ENCODE results near the gene LRIG3.
"Not testable (repeated sequence)": the region's sequence is repeated elsewhere in the genome, so short reads cannot be mapped to it uniquely, and the experiment has no call there.

LRIG3 gene

GRCh38 chr12:58920102-58920960 lies at the start of gene LRIG3:
LRIG3 (minus strand) TSS chr12:58920504; CDS start chr12:58920235, 269 bp downstream.
- peak; percentile 88 for DNase-seq

DNA sequence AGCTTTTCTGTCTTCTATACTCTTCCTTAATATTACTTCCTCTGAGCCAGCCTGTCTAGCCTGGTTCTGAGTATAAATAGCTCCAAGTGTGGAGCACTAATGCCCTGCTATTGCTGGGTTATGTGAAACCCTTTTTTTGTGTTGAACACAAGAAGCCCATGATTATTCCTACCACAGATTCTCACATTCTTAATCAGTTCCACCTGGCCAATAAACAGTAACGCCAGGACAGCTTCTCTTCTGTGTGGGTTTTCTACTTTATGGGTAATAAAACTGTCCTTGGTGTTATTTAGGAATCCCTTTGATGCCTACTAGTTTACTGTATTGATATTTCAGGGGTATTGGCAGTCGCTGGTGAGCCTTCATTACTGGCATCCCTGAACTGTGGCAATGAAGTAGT lies 48.9 kb upstream of the LRIG3 start:
- DNase-seq: no peak

DNA sequence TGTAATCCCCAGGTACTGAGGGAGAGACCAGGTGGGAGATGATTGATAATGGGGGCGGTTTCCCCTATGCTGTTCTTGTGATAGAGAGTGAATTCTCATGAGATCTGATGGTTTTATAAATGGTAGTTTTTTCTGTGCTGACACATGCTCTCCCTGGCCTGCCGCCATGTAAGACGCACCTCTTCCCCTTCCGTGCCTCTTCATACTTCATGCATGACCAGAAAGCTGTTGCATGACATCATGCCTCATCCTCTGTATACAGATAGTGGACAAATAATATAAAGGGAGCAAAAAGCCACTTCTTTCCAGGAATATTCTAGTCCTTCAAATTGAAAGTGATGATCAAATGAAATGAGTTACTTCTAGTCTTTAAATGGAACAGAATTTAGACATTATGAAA lies 47.3 kb upstream of the LRIG3 start:
- peak; percentile 73 for DNase-seq

DNA sequence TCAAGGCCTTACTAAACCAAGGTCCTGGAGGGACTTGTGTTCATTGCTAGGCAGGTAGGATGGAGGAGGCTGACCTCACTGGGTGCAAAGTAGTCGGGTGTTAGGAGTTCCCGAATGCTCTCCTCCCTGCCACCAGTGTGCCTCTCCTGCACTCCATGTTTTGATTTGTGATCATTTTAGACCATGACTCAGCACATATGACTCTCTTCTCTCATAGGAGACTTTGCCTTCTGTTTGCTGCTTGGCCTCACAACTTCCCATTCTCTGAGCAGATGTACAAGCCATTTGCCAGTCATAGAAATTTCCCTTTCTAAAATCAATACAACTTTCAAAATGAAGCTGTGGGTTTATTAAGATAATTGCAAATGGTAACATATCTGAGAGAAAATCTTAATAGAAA lies 46.6 kb upstream of the LRIG3 start:
- no peak for DNase-seq

GRCh38 chr12:58965568-58965967 lies 45.3 kb upstream of the LRIG3 start:
- no peak for DNase-seq

DNA sequence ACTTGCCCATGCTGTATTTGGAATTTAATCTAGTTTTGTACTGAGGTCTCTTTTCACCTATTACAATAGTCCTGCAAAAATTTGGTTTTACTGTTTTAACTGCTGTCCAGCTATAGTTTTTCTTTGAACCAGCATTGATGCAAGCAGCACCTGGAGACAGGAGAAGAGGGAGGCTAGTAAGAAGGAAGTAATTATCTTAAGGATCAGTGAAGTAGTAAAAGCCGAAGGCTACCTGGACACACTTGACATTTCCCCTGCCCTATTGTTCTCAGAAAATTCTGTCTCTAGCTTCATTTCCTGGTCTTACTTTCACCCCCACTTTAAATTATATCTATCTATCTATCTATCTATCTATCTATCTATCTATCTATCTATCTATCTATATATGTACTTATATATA lies 43.5 kb upstream of the LRIG3 start:
- no peak for DNase-seq

DNA sequence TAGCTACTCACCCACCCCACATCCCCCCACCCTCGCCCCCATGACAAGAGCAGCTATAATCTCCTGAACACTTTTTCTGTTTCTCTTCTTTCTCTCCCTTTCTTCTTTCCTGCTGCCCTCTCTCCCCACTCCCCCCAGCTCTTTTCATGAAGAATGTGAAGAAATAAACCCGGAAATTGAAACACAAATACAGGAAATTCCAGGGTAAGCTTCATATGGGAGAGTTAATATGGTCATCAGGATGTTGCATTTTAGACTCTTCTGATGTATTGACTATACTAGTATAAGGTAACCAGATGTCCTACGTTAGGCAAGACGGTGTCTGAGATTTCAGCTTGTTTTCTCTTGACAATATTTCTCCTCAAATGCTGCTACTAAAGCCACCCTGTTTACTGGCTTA lies 41.6 kb upstream of the LRIG3 start:
- no peak for DNase-seq

DNA sequence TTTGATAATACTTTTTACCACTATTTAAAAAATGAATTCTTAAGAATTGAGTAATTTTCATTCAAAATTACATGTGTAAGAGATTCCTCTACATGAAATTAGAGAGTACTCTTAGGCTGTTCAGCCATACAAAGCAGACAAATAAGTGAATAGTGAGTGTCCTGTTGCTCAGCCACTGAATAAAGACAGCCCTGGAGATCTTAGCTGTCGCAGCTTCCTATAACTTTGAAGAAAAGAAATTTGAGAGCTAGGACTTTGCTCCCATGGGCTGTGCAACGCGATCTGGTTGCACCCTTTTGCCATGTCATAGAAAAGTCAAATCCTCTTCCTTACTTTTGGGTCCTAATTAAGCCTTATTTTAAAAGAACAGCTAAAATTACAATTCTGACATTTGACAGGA lies 40.9 kb upstream of the LRIG3 start:
- no peak for DNase-seq

DNA sequence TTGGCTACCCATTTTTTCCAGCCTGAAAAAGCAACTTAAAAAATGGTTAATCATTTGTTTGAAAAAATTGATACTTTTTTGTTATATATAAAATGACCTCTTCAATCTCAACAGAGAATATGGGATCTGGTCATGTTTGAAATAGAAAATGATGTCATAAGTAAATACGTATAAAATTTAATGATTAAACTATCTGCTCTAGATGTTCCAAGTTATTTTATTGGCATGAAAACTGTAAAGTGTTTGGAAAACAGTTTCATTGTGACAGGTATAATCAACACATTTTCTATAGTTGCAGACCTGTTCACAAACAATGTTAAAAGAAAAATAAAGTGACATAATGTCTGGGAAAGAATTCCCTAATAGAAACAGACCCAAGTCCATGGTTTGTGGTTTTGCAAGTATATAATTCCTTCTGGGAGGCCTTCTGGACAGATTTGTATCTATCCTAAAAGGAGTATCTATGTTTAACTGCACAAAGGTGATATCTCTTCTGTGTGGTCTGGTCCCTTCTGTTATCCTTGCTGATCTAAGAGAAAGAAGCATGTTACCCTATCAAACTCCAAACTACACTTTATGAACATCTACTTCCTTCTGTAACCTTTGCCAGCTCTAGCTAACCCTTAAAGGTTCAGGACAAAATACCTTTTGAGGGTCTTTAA lies 39.5 kb upstream of the LRIG3 start:
- no peak for DNase-seq

DNA sequence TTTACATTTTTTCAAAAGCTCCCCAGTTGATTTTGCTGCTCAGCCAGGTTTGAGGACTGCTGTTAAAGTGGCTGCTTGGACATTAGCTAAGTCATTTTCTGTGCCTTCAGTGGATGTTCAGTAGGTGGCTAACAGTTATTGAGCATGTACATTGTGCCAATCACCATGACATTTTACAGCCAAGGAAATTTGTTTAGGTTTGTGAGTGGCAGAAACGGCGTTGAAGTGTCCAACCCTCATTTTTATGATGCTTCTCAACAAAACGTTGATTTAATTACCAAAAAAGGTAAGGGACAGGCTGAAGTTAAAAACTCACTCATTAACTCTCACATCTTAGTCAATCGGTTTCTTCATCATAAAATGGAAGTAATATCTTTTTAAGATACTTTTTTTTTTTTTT lies 37.0 kb upstream of the LRIG3 start:
- DNase-seq: no peak

- DNase-seq: no peak
These were observed 35.5 kb upstream of the LRIG3 start for GRCh38 chr12:58955849-58956248.

DNA sequence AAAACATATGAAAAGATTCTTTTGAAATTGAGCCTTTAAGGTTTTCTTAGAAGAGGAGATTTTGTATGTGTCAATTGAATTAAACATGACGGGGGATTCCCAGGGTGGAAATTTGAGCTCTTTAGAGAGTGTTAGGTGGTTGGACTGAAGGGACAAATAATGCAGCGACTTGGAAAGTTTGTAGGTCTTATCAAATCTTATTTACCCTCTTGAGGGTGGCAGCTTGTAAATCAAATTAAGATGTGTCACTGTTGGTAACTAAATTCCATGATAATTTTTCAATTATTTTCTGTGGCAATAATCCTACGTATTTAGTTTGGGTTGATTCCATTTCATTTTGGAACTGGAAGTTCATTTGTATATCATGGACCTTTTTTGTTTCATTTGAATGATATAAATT lies 33.7 kb upstream of the LRIG3 start:
- no peak for DNase-seq

- DNase-seq: no peak
These were observed 30.4 kb upstream of the LRIG3 start for GRCh38 chr12:58950739-58951100.

DNA sequence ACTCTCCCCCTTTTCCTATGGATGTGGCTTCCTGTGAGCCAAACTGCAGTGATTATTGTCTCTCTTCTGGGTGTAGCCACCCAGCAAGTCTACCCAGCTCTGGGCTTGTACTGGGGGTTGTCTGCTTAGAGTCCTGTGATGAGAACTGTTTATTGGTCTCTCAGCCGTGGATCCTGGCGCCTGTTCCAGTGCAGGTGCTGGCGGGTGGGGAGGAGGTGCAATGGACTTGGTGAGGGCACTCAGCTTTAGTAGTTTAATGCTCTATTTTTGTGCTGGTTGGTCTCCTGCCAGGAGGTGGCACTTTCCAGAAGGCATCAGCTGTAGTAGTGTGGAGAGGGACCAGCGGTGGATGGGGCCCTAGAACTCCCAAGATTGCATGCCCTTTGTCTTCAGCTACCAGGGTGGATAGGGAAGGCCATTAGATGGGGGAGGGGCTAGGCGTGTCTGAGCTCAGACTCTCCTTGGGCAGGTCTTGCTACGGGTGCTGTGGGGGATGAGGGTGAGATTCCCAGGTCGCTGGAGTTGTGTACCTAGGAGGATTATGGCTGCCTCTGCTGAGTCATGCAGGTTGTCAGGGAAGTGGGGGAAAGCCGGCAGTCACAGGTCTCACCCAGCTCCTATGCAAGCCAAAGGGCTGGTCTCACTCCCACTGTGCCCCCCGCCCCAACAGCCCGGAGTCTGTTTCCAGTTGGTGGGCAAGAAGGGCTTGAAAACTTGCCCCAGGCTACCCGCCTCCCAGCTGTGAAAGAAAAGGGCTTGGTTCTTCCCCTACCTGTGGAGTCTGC lies 29.8 kb upstream of the LRIG3 start:
- not testable (repeated sequence) for DNase-seq

GRCh38 chr12:58943079-58943478 lies 22.8 kb upstream of the LRIG3 start:
- DNase-seq: no peak

- no peak for DNase-seq
These were observed 22.0 kb upstream of the LRIG3 start for GRCh38 chr12:58942345-58942744.

GRCh38 chr12:58939399-58940100 lies 19.2 kb upstream of the LRIG3 start:
- no peak for DNase-seq

GRCh38 chr12:58938440-58938839 lies 18.1 kb upstream of the LRIG3 start:
- DNase-seq: no peak

DNA sequence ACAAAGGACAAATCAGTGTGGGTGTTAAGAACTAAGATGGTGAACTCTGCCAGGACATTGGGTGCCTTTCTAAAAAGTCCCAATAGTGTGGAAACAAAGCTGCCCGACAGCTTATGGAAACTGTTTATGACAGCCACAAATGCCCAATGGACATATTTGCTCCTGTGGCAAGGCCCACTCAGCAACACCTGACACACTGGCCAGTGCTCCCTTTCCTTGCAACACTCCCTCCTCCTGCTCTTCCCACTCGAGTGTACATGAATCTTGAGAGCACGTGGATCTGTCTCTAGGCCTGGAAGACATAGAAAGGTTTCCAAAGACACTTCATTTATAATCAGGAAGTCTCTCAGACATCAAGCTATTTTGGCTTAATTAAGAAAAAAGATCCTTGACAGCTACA lies 14.2 kb upstream of the LRIG3 start:
- no peak for DNase-seq

- DNase-seq: no peak
These were observed 12.7 kb upstream of the LRIG3 start for GRCh38 chr12:58932806-58933681.

- DNase-seq: no peak
These were observed 11.2 kb upstream of the LRIG3 start for GRCh38 chr12:58931518-58931917.

GRCh38 chr12:58930770-58931324 lies 10.5 kb upstream of the LRIG3 start:
- no peak for DNase-seq

Data from NCI-H345 (cell line).